ENCODE data around the gene GLRX2.

GLRX2 gene

DNA sequence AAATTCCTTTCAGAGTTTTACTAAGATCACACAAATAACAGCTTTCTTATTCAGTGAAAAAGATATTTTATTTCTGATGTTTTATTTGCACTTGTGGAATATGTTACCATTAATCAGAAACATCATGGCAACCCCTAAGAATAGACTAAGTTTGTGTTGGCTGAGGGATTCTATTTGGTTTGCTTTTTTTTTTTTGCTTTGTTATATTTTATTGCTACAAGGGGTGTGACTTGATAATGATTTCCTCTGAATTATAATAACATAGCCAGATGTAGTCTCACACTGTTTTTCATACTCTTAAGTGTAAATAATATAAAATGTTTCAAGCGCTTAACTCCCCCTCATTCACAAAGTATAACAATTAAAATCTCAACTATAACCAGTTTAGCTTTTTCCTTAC, 20.0 kb downstream of the GLRX2 start:
- no peak overlapping the region for H3K27ac ChIP-seq (ENCODE audit: low read depth, low read length)
- no peaks in the 10 kb centered on the region for H3K4me1 ChIP-seq (ENCODE audit: insufficient read depth, low read length)
- H3K9me3 ChIP-seq (ENCODE audit: low read length): no peaks in the 10 kb centered on the region
- peaks cover 36% of the 10 kb centered on the region for H3K36me3 ChIP-seq (ENCODE audit: insufficient read depth, low read length)
- H3K27me3 ChIP-seq (ENCODE audit: control insufficient read depth in 1 of 2, insufficient read depth in 2 of 2, low read length in 2 of 2): no peaks in the 10 kb centered on the region
- no peak overlapping the region for H3K9ac ChIP-seq (ENCODE audit: low read length)
- no peak overlapping the region for H3K4me3 ChIP-seq (ENCODE audit: low read depth in 1 of 2, low read length in 2 of 2)

- Histone ChIP-seq H3K36me3 (ENCODE audit: insufficient read depth, low read length) (peaks cover 43% of the 10 kb centered on the region), H3K4me1 (ENCODE audit: insufficient read depth, low read length) (no peaks in the 10 kb centered on the region), H3K9me3 (ENCODE audit: low read length) (no peaks in the 10 kb centered on the region), H3K27me3 (ENCODE audit: control insufficient read depth in 1 of 2, insufficient read depth in 2 of 2, low read length in 2 of 2) (no peaks in the 10 kb centered on the region), H3K27ac (ENCODE audit: low read depth, low read length) (no peak overlapping the region), H3K9ac (ENCODE audit: low read length) (no peak overlapping the region), H3K4me3 (ENCODE audit: low read depth in 1 of 2, low read length in 2 of 2) (no peak overlapping the region)
Observed at GRCh38 chr1:193083365-193084088, 21.7 kb downstream of the GLRX2 start.

DNA sequence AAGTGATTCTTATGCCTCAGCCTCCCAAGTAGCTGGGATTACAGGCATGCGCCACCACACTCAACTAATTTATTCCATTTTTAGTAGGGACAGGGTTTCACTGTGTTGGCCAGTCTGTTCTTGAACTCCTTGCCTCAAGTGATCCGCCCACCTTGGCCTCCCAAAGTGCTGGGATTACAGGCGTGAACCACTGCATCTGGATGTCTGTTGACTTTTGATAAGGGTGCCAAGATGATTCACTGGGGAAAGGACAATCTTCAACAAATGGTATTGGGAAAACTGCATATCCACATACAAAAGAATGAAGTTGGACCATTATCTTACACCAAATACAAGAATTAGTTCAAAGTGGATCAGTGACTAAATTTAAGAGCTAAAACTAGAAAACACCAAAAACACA, 26.0 kb downstream of the GLRX2 start:
- Histone ChIP-seq H3K4me1 (ENCODE audit: insufficient read depth, low read length) (no peaks in the 10 kb centered on the region), H3K4me3 (ENCODE audit: low read depth in 1 of 2, low read length in 2 of 2) (no peak overlapping the region), H3K27ac (ENCODE audit: low read depth, low read length) (no peak overlapping the region), H3K9me3 (ENCODE audit: low read length) (no peaks in the 10 kb centered on the region), H3K36me3 (ENCODE audit: insufficient read depth, low read length) (peaks cover 46% of the 10 kb centered on the region), H3K9ac (ENCODE audit: low read length) (no peak overlapping the region), H3K27me3 (ENCODE audit: control insufficient read depth in 1 of 2, insufficient read depth in 2 of 2, low read length in 2 of 2) (no peaks in the 10 kb centered on the region)

GRCh38 chr1:193077991-193078390, 27.2 kb downstream of the GLRX2 start:
- Histone ChIP-seq H3K4me3 (ENCODE audit: low read depth in 1 of 2, low read length in 2 of 2) (no peak overlapping the region), H3K4me1 (ENCODE audit: insufficient read depth, low read length) (no peaks in the 10 kb centered on the region), H3K9ac (ENCODE audit: low read length) (no peak overlapping the region), H3K9me3 (ENCODE audit: low read length) (no peaks in the 10 kb centered on the region), H3K27me3 (ENCODE audit: control insufficient read depth in 1 of 2, insufficient read depth in 2 of 2, low read length in 2 of 2) (no peaks in the 10 kb centered on the region), H3K27ac (ENCODE audit: low read depth, low read length) (no peak overlapping the region), H3K36me3 (ENCODE audit: insufficient read depth, low read length) (peaks cover 34% of the 10 kb centered on the region)

DNA sequence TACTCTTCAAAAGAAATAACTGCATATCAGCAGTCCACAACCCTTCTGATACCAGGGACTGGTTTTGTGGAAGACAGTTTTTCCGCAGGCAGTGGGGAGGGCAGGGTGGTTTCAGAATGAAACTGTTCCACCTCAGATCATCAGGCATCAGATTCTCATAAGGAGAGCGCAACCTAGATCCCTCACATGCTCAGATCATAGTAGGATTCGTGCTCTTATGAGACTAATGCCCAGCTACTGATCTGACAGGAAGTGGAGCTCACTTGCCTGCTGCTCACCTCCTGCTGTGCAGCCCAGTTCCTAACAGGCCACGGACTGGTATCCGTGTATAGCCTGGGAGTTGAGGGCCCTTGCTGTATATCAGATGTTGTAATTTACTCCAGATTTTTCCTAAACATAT, 34.3 kb downstream of the GLRX2 start:
- Histone ChIP-seq H3K4me1 (ENCODE audit: insufficient read depth, low read length) (peaks cover 20% of the 10 kb centered on the region), H3K27me3 (ENCODE audit: control insufficient read depth in 1 of 2, insufficient read depth in 2 of 2, low read length in 2 of 2) (no peaks in the 10 kb centered on the region), H3K36me3 (ENCODE audit: insufficient read depth, low read length) (peaks cover 5% of the 10 kb centered on the region), H3K4me3 (ENCODE audit: low read depth in 1 of 2, low read length in 2 of 2) (no peak overlapping the region), H3K9me3 (ENCODE audit: low read length) (no peaks in the 10 kb centered on the region), H3K27ac (ENCODE audit: low read depth, low read length) (no peak overlapping the region), H3K9ac (ENCODE audit: low read length) (no peak overlapping the region)

GRCh38 chr1:193070386-193070753, 34.8 kb downstream of the GLRX2 start:
- Histone ChIP-seq H3K9me3 (ENCODE audit: low read length) (no peaks in the 10 kb centered on the region), H3K27ac (ENCODE audit: low read depth, low read length) (no peak overlapping the region), H3K4me1 (ENCODE audit: insufficient read depth, low read length) (peaks cover 20% of the 10 kb centered on the region), H3K27me3 (ENCODE audit: control insufficient read depth in 1 of 2, insufficient read depth in 2 of 2, low read length in 2 of 2) (no peaks in the 10 kb centered on the region), H3K4me3 (ENCODE audit: low read depth in 1 of 2, low read length in 2 of 2) (no peak overlapping the region), H3K36me3 (ENCODE audit: insufficient read depth, low read length) (peaks cover 5% of the 10 kb centered on the region), H3K9ac (ENCODE audit: low read length) (no peak overlapping the region)

GRCh38 chr1:193069748-193070385, 35.3 kb downstream of the GLRX2 start:
- Histone ChIP-seq H3K4me3 (ENCODE audit: low read depth in 1 of 2, low read length in 2 of 2) (no peak overlapping the region), H3K27me3 (ENCODE audit: control insufficient read depth in 1 of 2, insufficient read depth in 2 of 2, low read length in 2 of 2) (no peaks in the 10 kb centered on the region), H3K9ac (ENCODE audit: low read length) (no peak overlapping the region), H3K4me1 (ENCODE audit: insufficient read depth, low read length) (peaks cover 20% of the 10 kb centered on the region), H3K27ac (ENCODE audit: low read depth, low read length) (no peak overlapping the region), H3K36me3 (ENCODE audit: insufficient read depth, low read length) (peaks cover 5% of the 10 kb centered on the region), H3K9me3 (ENCODE audit: low read length) (no peaks in the 10 kb centered on the region)

DNA sequence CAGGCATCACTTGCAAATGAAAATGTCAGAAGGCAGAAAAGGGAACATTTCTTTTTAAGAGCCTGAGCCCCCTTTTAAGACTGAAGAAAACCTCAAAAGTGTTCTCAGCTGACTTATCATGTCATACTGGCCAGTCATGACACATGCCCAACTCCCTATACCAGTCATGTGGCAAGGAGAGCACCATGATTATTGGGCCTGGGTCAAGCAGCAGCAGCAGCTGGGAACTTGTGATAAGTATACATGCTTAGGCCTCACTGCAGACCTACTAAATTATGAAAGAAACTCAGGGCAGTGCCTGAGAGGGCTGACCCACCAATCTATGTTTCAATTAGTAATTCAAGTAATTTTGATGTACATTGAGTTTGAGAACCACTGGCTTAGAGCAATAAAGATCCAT, 37.2 kb downstream of the GLRX2 start:
- no peak overlapping the region for H3K9ac ChIP-seq (ENCODE audit: low read length)
- H3K4me1 ChIP-seq (ENCODE audit: insufficient read depth, low read length): peaks cover 20% of the 10 kb centered on the region
- H3K9me3 ChIP-seq (ENCODE audit: low read length): no peaks in the 10 kb centered on the region
- no peak overlapping the region for H3K27ac ChIP-seq (ENCODE audit: low read depth, low read length)
- no peaks in the 10 kb centered on the region for H3K27me3 ChIP-seq (ENCODE audit: control insufficient read depth in 1 of 2, insufficient read depth in 2 of 2, low read length in 2 of 2)
- peaks cover 5% of the 10 kb centered on the region for H3K36me3 ChIP-seq (ENCODE audit: insufficient read depth, low read length)
- no peak overlapping the region for H3K4me3 ChIP-seq (ENCODE audit: low read depth in 1 of 2, low read length in 2 of 2)

DNA sequence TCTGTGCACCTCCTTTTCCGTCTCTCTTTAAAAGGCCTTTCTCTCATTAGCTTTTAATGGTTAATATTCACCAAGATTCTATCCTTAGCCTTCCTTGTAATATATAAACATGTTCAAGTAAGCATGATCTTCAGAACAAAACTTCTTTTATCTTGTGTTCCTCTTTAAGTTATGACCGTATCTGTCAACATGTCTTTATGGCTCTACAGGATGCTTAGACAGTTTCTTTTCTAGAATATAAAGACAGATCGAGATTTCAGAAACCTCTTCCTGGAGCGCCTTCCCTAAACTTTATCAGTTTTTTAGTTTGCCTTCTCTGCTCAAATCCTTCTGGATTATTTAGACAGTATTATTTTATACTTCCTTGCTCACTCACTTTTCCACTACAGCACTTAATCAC, 38.6 kb downstream of the GLRX2 start:
- Histone ChIP-seq H3K4me1 (ENCODE audit: insufficient read depth, low read length) (peaks cover 21% of the 10 kb centered on the region), H3K27me3 (ENCODE audit: control insufficient read depth in 1 of 2, insufficient read depth in 2 of 2, low read length in 2 of 2) (no peaks in the 10 kb centered on the region), H3K9me3 (ENCODE audit: low read length) (no peaks in the 10 kb centered on the region), H3K9ac (ENCODE audit: low read length) (no peak overlapping the region), H3K27ac (ENCODE audit: low read depth, low read length) (no peak overlapping the region), H3K4me3 (ENCODE audit: low read depth in 1 of 2, low read length in 2 of 2) (no peak overlapping the region), H3K36me3 (ENCODE audit: insufficient read depth, low read length) (peaks cover 5% of the 10 kb centered on the region)

- H3K9me3 ChIP-seq (ENCODE audit: low read length): no peaks in the 10 kb centered on the region
- peaks cover 23% of the 10 kb centered on the region for H3K4me1 ChIP-seq (ENCODE audit: insufficient read depth, low read length)
- H3K27ac ChIP-seq (ENCODE audit: low read depth, low read length): no peak overlapping the region
- H3K36me3 ChIP-seq (ENCODE audit: insufficient read depth, low read length): peaks cover 5% of the 10 kb centered on the region
- H3K27me3 ChIP-seq (ENCODE audit: control insufficient read depth in 1 of 2, insufficient read depth in 2 of 2, low read length in 2 of 2): no peaks in the 10 kb centered on the region
- H3K9ac ChIP-seq (ENCODE audit: low read length): no peak overlapping the region
- H3K4me3 ChIP-seq (ENCODE audit: low read depth in 1 of 2, low read length in 2 of 2): no peak overlapping the region
Observed at GRCh38 chr1:193065954-193066353, 39.3 kb downstream of the GLRX2 start.

DNA sequence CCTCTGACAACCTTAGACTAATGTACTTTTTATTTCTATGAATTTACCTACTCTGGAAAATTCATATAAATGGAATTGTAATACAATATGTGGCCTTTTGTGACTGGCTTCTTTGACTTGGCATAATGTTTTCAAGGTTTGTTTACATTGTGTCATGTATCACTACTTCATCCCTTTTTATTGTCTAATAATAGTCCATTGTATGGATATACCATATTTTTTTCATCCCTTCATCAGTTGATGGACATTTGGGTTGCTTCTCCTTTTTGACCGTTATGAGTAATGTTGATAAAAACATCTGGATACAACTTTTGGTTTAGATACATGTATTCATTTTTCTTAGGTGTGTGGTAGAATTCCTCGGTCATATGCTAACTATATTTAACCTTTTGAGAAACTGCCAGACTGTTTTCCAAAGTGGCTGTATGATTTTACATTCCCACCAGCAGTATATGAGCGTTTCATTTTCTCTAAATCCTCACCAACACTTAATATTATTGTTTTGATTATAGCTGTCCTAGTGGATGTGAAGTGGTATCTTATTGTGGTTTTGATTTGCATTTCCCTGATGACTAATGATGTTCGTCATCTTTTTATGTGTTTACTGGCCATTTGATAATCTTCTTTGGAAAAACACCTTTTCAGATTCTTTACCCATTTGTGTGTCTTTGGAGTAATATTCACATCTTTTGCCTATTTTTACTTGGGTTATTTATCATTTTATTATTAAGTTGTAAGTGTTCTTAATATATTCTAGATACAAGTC, 42.3 kb downstream of the GLRX2 start:
- Histone ChIP-seq H3K27ac (ENCODE audit: low read depth, low read length) (no peak overlapping the region), H3K36me3 (ENCODE audit: insufficient read depth, low read length) (no peaks in the 10 kb centered on the region), H3K4me1 (ENCODE audit: insufficient read depth, low read length) (peaks cover 16% of the 10 kb centered on the region), H3K9me3 (ENCODE audit: low read length) (no peaks in the 10 kb centered on the region), H3K27me3 (ENCODE audit: control insufficient read depth in 1 of 2, insufficient read depth in 2 of 2, low read length in 2 of 2) (no peaks in the 10 kb centered on the region), H3K4me3 (ENCODE audit: low read depth in 1 of 2, low read length in 2 of 2) (no peak overlapping the region), H3K9ac (ENCODE audit: low read length) (no peak overlapping the region)

Data from muscle layer of colon (tissue), 2 donors.